IMR-90 (cell line): ENCODE results near the gene PTX4. TPM values are rescaled to one million over a fixed set of nuclear protein-coding genes. Genes with fewer than 3 reads are reported as not detected.
A peak's percentile ranks its signal among the peaks of the same experiment; 100 is the strongest.

Experiments
- ATAC-seq: fragments of 200-7000 bp; cut with Tn5 transposase; 2 replicates; pipeline ENCODE4 v1.9.1; 2020; ENCODE audit warnings: low read depth, mild to moderate bottlenecking, moderate library complexity
- BruUV-seq: library from RNA; stranded (reverse); fragments of 400-500 nt; replicated peaks from 2 replicates; lab custom pipeline; 2021; lab: Mats Ljungman, UMichigan
- CTCF ChIA-PET: fragments of 300-600 bp; formaldehyde crosslinking; extraction: SDS; loops from one replicate; lab custom pipeline; 2021; ENCODE audit warnings: antibody characterized with exemption; lab: Yijun Ruan, JAX
- POLR2A ChIA-PET: fragments of 300-600 bp; sonication (Branson Sonifier 250); formaldehyde crosslinking; loops from one replicate; lab custom pipeline; 2022; ENCODE audit warnings: antibody characterized with exemption; ENCODE audit not compliant: unreplicated experiment; lab: Charles Lee
- DNase-seq: peaks from one replicate; pipeline ENCODE4 v3.0.0; 2013
- H2AFZ ChIP-seq: replicated peaks from 2 replicates; pipeline ENCODE3; 2013; ENCODE audit warnings: low read length, mild to moderate bottlenecking; ENCODE audit not compliant: poor library complexity
- H2AK5ac ChIP-seq: 2 replicates; pipeline ENCODE4 v1.6.1; 2013; ENCODE audit warnings: low read depth, low read length, inconsistent platforms
- H2AK9ac ChIP-seq: replicated peaks from 2 replicates; pipeline ENCODE3; 2013; ENCODE audit warnings: mild to moderate bottlenecking, low read depth, low read length, moderate library complexity; ENCODE audit not compliant: poor library complexity
- H2BK120ac ChIP-seq: 2 replicates; pipeline ENCODE4 v1.6.1; 2013; ENCODE audit warnings: low read depth, low read length, inconsistent platforms
- H2BK15ac ChIP-seq: 3 replicates; pipeline ENCODE4 v1.6.1; 2013; ENCODE audit warnings: low read depth, low read length, inconsistent platforms
- H2BK20ac ChIP-seq: 2 replicates; pipeline ENCODE4 v1.6.1; 2013; ENCODE audit warnings: low read depth, mild to moderate bottlenecking, inconsistent platforms, low read length, moderate library complexity
- H2BK5ac ChIP-seq: 2 replicates; pipeline ENCODE4 v1.6.1; 2013; ENCODE audit warnings: mild to moderate bottlenecking, low read depth, low read length, inconsistent platforms; ENCODE audit not compliant: poor library complexity, severe bottlenecking
- H3K14ac ChIP-seq: replicated peaks from 2 replicates; pipeline ENCODE4 v1.6.1; 2013; ENCODE audit warnings: low read depth, low read length, inconsistent platforms
- H3K18ac ChIP-seq: 2 replicates; pipeline ENCODE4 v1.6.1; 2013; ENCODE audit warnings: low read depth, low read length, control low read depth
- H3K23ac ChIP-seq: 2 replicates; pipeline ENCODE4 v1.6.1; 2013; ENCODE audit warnings: low read depth, low read length, inconsistent platforms
- H3K27ac ChIP-seq: 2 replicates; pipeline ENCODE4 v1.5.1; 2013; ENCODE audit warnings: mild to moderate bottlenecking, control low read depth, low read length; ENCODE audit not compliant: insufficient read depth
- H3K27me3 ChIP-seq: 2 replicates; pipeline ENCODE4 v1.6.1; 2013; ENCODE audit warnings: low read length; ENCODE audit not compliant: control insufficient read depth, insufficient read depth
- H3K36me3 ChIP-seq: 2 replicates; pipeline ENCODE4 v1.6.1; 2013; ENCODE audit warnings: low read length, mixed read lengths; ENCODE audit not compliant: control insufficient read depth, insufficient read depth
- H3K4ac ChIP-seq: 2 replicates; pipeline ENCODE4 v1.6.1; 2013; ENCODE audit warnings: low read depth, low read length, inconsistent platforms
- H3K4me1 ChIP-seq: 2 replicates; pipeline ENCODE4 v1.6.1; 2013; ENCODE audit warnings: low read length, mixed read lengths; ENCODE audit not compliant: control insufficient read depth, insufficient read depth
- H3K4me2 ChIP-seq: 2 replicates; pipeline ENCODE4 v1.6.1; 2013; ENCODE audit warnings: low read depth, mild to moderate bottlenecking, control low read depth, low read length, moderate library complexity
- H3K4me3 ChIP-seq: 2 replicates; pipeline ENCODE4 v1.5.1; 2013; ENCODE audit warnings: low read depth, mild to moderate bottlenecking, control low read depth, low read length, moderate library complexity; ENCODE audit not compliant: insufficient read depth
- H3K56ac ChIP-seq: 2 replicates; pipeline ENCODE4 v1.6.1; 2013; ENCODE audit warnings: low read length, inconsistent platforms; ENCODE audit not compliant: insufficient read depth; ENCODE audit errors: extremely low read depth
- H3K79me1 ChIP-seq, 2 experiments: 2 replicates each; pipeline ENCODE4 v1.6.1; 2013; ENCODE audit warnings: low read length in 2 of 2, inconsistent platforms in 1 of 2, low read depth in 1 of 2
- H3K9ac ChIP-seq: 2 replicates; pipeline ENCODE4 v1.6.1; 2013; ENCODE audit warnings: low read depth, low read length, control low read depth
- H3K9me1 ChIP-seq: 2 replicates; pipeline ENCODE4 v1.6.1; 2013; ENCODE audit warnings: low read length, inconsistent platforms; ENCODE audit not compliant: insufficient read depth
- H3K9me3 ChIP-seq: 2 replicates; pipeline ENCODE4 v1.6.1; 2013; ENCODE audit warnings: low read length; ENCODE audit not compliant: control insufficient read depth, insufficient read depth
- H4K20me1 ChIP-seq: 2 replicates; pipeline ENCODE4 v1.6.1; 2013; ENCODE audit warnings: low read length, inconsistent platforms; ENCODE audit not compliant: insufficient read depth
- H4K5ac ChIP-seq: 2 replicates; pipeline ENCODE4 v1.6.1; 2013; ENCODE audit warnings: mild to moderate bottlenecking, low read depth, low read length, control low read depth
- H4K8ac ChIP-seq, 2 experiments: 2 replicates each; pipeline ENCODE4 v1.6.1; 2013; ENCODE audit warnings: low read depth in 2 of 2, low read length in 2 of 2, control low read depth in 1 of 2, inconsistent platforms in 1 of 2
- H4K91ac ChIP-seq: 2 replicates; pipeline ENCODE4 v1.6.1; 2013; ENCODE audit warnings: low read depth, low read length, inconsistent platforms; ENCODE audit not compliant: insufficient read depth
- CEBPB ChIP-seq: IDR thresholded peaks from 2 replicates; pipeline ENCODE4 v1.6.1; 2012; ENCODE audit warnings: low read depth, low read length, improper control_type of control experiment
- FOS ChIP-seq: fragments of 150-350 bp; IDR thresholded peaks from 2 replicates; pipeline ENCODE4 v1.6.1; 2016; ENCODE audit warnings: low read depth, low read length
- WGBS, 2 experiments: methylation state at CpG; one replicate each; pipeline versions ENCODE4 v1.1.5 to v1.1.7; 2013; ENCODE audit warnings: missing lambda C conversion rate in 2 of 2; ENCODE audit not compliant: insufficient read length in 1 of 2; ENCODE audit errors: extremely low coverage in 2 of 2; 5-methylcytosine and 5-hydroxymethylcytosine counted together
- dilution Hi-C: fragments of 300-500 bp; cut with HindIII; formaldehyde crosslinking; loops from one replicate; pipeline ENCODE4 v1.14.3; 2018; ENCODE audit warnings: low sequenced_read_pairs; ENCODE audit not compliant: unreplicated experiment
- in situ Hi-C: fragments of 300-500 bp; cut with MboI; formaldehyde crosslinking; loops from 3 replicates; pipeline ENCODE4 v1.14.3; 2019; ENCODE audit warnings: low sequenced_read_pairs, inconsistent platforms, mixed read lengths
- intact Hi-C: fragments of 100-400 bp; cut with micrococcal nuclease; formaldehyde crosslinking; loops from 2 replicates; pipeline ENCODE4 v1.10.0; 2022
- polyA plus RNA-seq, 3 experiments: library from polyadenylated mRNA; depleted of rRNA; stranded (reverse); fragments of >200 nt; gene quantifications; 2 replicates each; pipeline ENCODE4 v1.2.3, GENCODE V29; 2012; ENCODE audit warnings: low replicate concordance in 1 of 3
- total RNA-seq: library from RNA; depleted of rRNA; stranded (reverse); fragments of >200 nt; gene quantifications from 2 replicates; pipeline ENCODE4 v1.2.3, GENCODE V29; 2012

Gene PTX4
- total and polyA plus RNA-seq, 2 of the 4 experiments (the other 2 are of a cell fraction): 0.07 TPM; not detected in 1

GRCh38 chr16:1458336-1458976 lies 30.3 kb downstream of the PTX4 start:
- no peak overlapping the region for H3K4me3 ChIP-seq
- ATAC-seq (no peak), DNase-seq (peak; percentile 41)
- H2BK15ac ChIP-seq: no peak overlapping the region
- no peak overlapping the region for H4K8ac ChIP-seq
- 94% methylated on average over 11 of the region's 26 CpGs; no CpG with 5 or more reads in 1 of the 2 experiments for WGBS, 2 experiments
- no peak overlapping the region for H4K5ac ChIP-seq
- H2AFZ ChIP-seq: no peak overlapping the region
- H3K4me2 ChIP-seq: no peak overlapping the region
- ChIA-PET CTCF (no interaction called here), POLR2A (no interaction called here)
- H3K14ac ChIP-seq: no peak overlapping the region
- H2AK5ac ChIP-seq: no peak overlapping the region
- no peak overlapping the region for H3K4ac ChIP-seq
- H3K18ac ChIP-seq: no peak overlapping the region
- dilution Hi-C loops: no loop called here
- TF ChIP-seq CEBPB (peak; percentile 42; the same call in 1 of the 2 replicates), FOS (no peak)
- no peaks in the 10 kb centered on the region for H3K9me1 ChIP-seq
- H4K20me1 ChIP-seq: no peaks in the 10 kb centered on the region
- intact Hi-C loops: no loop called here
- H3K9me3 ChIP-seq: no peaks in the 10 kb centered on the region
- H3K27ac ChIP-seq: no peak overlapping the region
- H2BK20ac ChIP-seq: no peak overlapping the region
- no peak overlapping the region for H3K23ac ChIP-seq
- H3K4me1 ChIP-seq: no peaks in the 10 kb centered on the region
- H2AK9ac ChIP-seq: no peak overlapping the region
- no peak overlapping the region for H4K91ac ChIP-seq
- H3K36me3 ChIP-seq: peaks cover 50% of the 10 kb centered on the region
- in situ Hi-C loops: no loop called here
- H2BK5ac ChIP-seq: no peak overlapping the region
- H3K56ac ChIP-seq: no peak overlapping the region
- H3K9ac ChIP-seq: no peak overlapping the region
- H3K27me3 ChIP-seq: no peaks in the 10 kb centered on the region
- BruUV-seq: no TSS peak
- H2BK120ac ChIP-seq: no peak overlapping the region
- peaks cover 0 to 7% of the 10 kb centered on the region in 2 experiments; a peak in 1 of 4 replicates for H3K79me1 ChIP-seq
